GM19397 (cell line): ENCODE measurements around the gene TXLNA.
"Not testable (repeated sequence)": the region's sequence is repeated elsewhere in the genome, so short reads cannot be mapped to it uniquely, and the experiment has no call there.

ENCODE experiments used
- ATAC-seq: cut with Tn5 transposase; IDR thresholded peaks from one replicate; pipeline ENCODE4 v1.9.1; 2021; ENCODE audit warnings: mild to moderate bottlenecking, moderate library complexity; ENCODE audit not compliant: unreplicated experiment

The TXLNA gene

GRCh38 chr1:32179443-32180185 is at the start of gene TXLNA:
Gene TXLNA, plus strand, starts transcription at chr1:32179675. Its CDS starts 671 bp downstream, at chr1:32180346.
- peak; percentile 88 for ATAC-seq

- ATAC-seq, result not testable (repeated sequence)
Observed at GRCh38 chr1:32133950-32134280, 45.6 kb upstream of the TXLNA start.

- no peak for ATAC-seq
Observed at GRCh38 chr1:32137111-32137510, 42.4 kb upstream of the TXLNA start.

GRCh38 chr1:32138965-32139364 is 40.5 kb upstream of the TXLNA start:
- no peak for ATAC-seq

GRCh38 chr1:32142446-32143301 is 36.8 kb upstream of the TXLNA start:
- ATAC-seq, result no peak

GRCh38 chr1:32143302-32143695 is 36.2 kb upstream of the TXLNA start:
- ATAC-seq, result not testable (repeated sequence)

- no peak for ATAC-seq
Observed at GRCh38 chr1:32144033-32144432, 35.4 kb upstream of the TXLNA start.

GRCh38 chr1:32147799-32148198 is 31.7 kb upstream of the TXLNA start:
- not testable (repeated sequence) for ATAC-seq

GRCh38 chr1:32150847-32151246 is 28.6 kb upstream of the TXLNA start:
- ATAC-seq, result no peak

GRCh38 chr1:32151319-32151787 is 28.1 kb upstream of the TXLNA start:
- ATAC-seq, result no peak

- no peak for ATAC-seq
Observed at GRCh38 chr1:32159189-32159588, 20.3 kb upstream of the TXLNA start.

- no peak for ATAC-seq
Observed at GRCh38 chr1:32163405-32163804, 16.1 kb upstream of the TXLNA start.

GRCh38 chr1:32165633-32166032 is 13.8 kb upstream of the TXLNA start:
- not testable (repeated sequence) for ATAC-seq

GRCh38 chr1:32170991-32171390 is 8.5 kb upstream of the TXLNA start:
- ATAC-seq, result no peak

GRCh38 chr1:32172621-32173245 is 6.7 kb upstream of the TXLNA start:
- no peak for ATAC-seq

- ATAC-seq, result no peak
Observed at GRCh38 chr1:32178380-32179192, 889 bp upstream of the TXLNA start.

- no peak for ATAC-seq
Observed at GRCh38 chr1:32179193-32179442, 357 bp upstream of the TXLNA start.

- no peak for ATAC-seq
Observed at GRCh38 chr1:32180186-32181060, 948 bp downstream of the TXLNA start.

- no peak for ATAC-seq
Observed at GRCh38 chr1:32181065-32181464, 1.6 kb downstream of the TXLNA start.

- ATAC-seq, result no peak
Observed at GRCh38 chr1:32181563-32181962, 2.1 kb downstream of the TXLNA start.
